SU-DHL-6 (cell line): ENCODE results near the gene IL4I1.
A peak's percentile ranks its signal among the peaks of the same experiment; 100 is the strongest.

ENCODE experiments used
- H2AFZ ChIP-seq: fragments of 200-600 bp; sonication (generic); 2 replicates; pipeline ENCODE4 v1.6.1; 2014; ENCODE audit warnings: low read depth, mild to moderate bottlenecking, moderate library complexity, mixed read lengths, antibody characterized with exemption, low read length; ENCODE audit not compliant: severe bottlenecking
- H3F3A ChIP-seq: fragments of 200-600 bp; shearing (Covaris generic); 2 replicates; pipeline ENCODE4 v1.6.0; 2016; ENCODE audit warnings: antibody characterized with exemption, mild to moderate bottlenecking; ENCODE audit not compliant: insufficient read depth
- H3K27ac ChIP-seq: fragments of 200-600 bp; sonication (generic); 2 replicates; pipeline ENCODE4 v1.5.1; 2016; ENCODE audit warnings: low read depth, mild to moderate bottlenecking, low read length, moderate library complexity, mixed read lengths
- H3K27me3 ChIP-seq: fragments of 200-600 bp; sonication (generic), shearing (Covaris generic); 2 replicates; pipeline ENCODE4 v1.6.0; 2014; ENCODE audit warnings: mild to moderate bottlenecking, low read length
- H3K36me3 ChIP-seq: fragments of 200-600 bp; sonication (generic); 2 replicates; pipeline ENCODE4 v1.6.1; 2014; ENCODE audit warnings: mild to moderate bottlenecking, low read length, mixed read lengths
- H3K4me2 ChIP-seq: fragments of 300-600, 200-600 bp; shearing (Covaris generic), sonication (generic); 2 replicates; pipeline ENCODE4 v1.6.0; 2014; ENCODE audit warnings: low read length, low read depth, mild to moderate bottlenecking; ENCODE audit not compliant: poor library complexity, severe bottlenecking
- H3K4me3 ChIP-seq: fragments of 200-600 bp; sonication (generic); 2 replicates; pipeline ENCODE4 v1.5.1; 2014; ENCODE audit warnings: antibody characterized with exemption, low read length, mild to moderate bottlenecking, mixed read lengths; ENCODE audit not compliant: insufficient read depth, poor library complexity, severe bottlenecking
- H3K79me2 ChIP-seq: fragments of 200-600 bp; sonication (generic); 2 replicates; pipeline ENCODE4 v1.6.1; 2014; ENCODE audit warnings: mild to moderate bottlenecking, low read length, moderate library complexity; ENCODE audit not compliant: insufficient read depth
- H3K9ac ChIP-seq: fragments of 200-600 bp; sonication (generic); 2 replicates; pipeline ENCODE4 v1.7.0; 2014; ENCODE audit warnings: mild to moderate bottlenecking, low read length
- H3K9me2 ChIP-seq: fragments of 200-600 bp; sonication (generic); replicated peaks from 2 replicates; pipeline ENCODE4 v1.6.1; 2014; ENCODE audit warnings: low read length; ENCODE audit not compliant: insufficient read depth
- H3K9me3 ChIP-seq: fragments of 200-600 bp; sonication (generic); 2 replicates; pipeline ENCODE4 v1.6.1; 2014; ENCODE audit warnings: low read length, mixed read lengths; ENCODE audit not compliant: insufficient read depth
- H4K20me1 ChIP-seq: fragments of 200-600 bp; sonication (generic); 2 replicates; pipeline ENCODE4 v1.6.1; 2014; ENCODE audit warnings: low read depth, mild to moderate bottlenecking, antibody characterized with exemption, low read length, moderate library complexity, mixed read lengths
- EZH2phosphoT487 ChIP-seq: fragments of 200-600 bp; sonication (generic), shearing (Covaris generic); conservative IDR thresholded peaks from 2 replicates; pipeline ENCODE4 v1.6.1; 2018; ENCODE audit warnings: mild to moderate bottlenecking, antibody characterized with exemption, low read length, moderate library complexity, mixed read lengths
- TF ChIP-seq, protein P1 (sequence below): fragments of 200-600 bp; sonication (generic); IDR thresholded peaks from one replicate; pipeline ENCODE4 v1.5.1; 2017; ENCODE audit warnings: antibody characterized with exemption, mild to moderate bottlenecking, low read length, moderate library complexity; ENCODE audit not compliant: insufficient read depth, poor library complexity, severe bottlenecking

IL4I1 gene

GRCh38 chr19:49888510-49888824 lies 8.2 kb downstream of the IL4I1 start:
- peak overlapping the region; percentile 31 for H3K27ac ChIP-seq
- peaks cover 7% of the 10 kb centered on the region; the same call in 1 of the 2 replicates for H3F3A ChIP-seq

GRCh38 chr19:49887665-49888509 lies 8.8 kb downstream of the IL4I1 start:
- Histone ChIP-seq H3K4me3 (peak overlapping the region; percentile 26), H3K27ac (no peak overlapping the region), H3K36me3 (peaks cover 4% of the 10 kb centered on the region; the same call in 1 of the 2 replicates), H4K20me1 (no peaks in the 10 kb centered on the region), H2AFZ (no peak overlapping the region), H3K9me3 (no peaks in the 10 kb centered on the region), H3K27me3 (no peaks in the 10 kb centered on the region), H3K9ac (no peak overlapping the region), H3K4me2 (peak overlapping the region; percentile 41), H3F3A (peaks cover 7% of the 10 kb centered on the region; the same call in 1 of the 2 replicates), H3K79me2 (no peaks in the 10 kb centered on the region), H3K9me2 (no peaks in the 10 kb centered on the region)
- TF ChIP-seq, protein P1, sequence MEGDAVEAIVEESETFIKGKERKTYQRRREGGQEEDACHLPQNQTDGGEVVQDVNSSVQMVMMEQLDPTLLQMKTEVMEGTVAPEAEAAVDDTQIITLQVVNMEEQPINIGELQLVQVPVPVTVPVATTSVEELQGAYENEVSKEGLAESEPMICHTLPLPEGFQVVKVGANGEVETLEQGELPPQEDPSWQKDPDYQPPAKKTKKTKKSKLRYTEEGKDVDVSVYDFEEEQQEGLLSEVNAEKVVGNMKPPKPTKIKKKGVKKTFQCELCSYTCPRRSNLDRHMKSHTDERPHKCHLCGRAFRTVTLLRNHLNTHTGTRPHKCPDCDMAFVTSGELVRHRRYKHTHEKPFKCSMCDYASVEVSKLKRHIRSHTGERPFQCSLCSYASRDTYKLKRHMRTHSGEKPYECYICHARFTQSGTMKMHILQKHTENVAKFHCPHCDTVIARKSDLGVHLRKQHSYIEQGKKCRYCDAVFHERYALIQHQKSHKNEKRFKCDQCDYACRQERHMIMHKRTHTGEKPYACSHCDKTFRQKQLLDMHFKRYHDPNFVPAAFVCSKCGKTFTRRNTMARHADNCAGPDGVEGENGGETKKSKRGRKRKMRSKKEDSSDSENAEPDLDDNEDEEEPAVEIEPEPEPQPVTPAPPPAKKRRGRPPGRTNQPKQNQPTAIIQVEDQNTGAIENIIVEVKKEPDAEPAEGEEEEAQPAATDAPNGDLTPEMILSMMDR, result no peak
- no peak for TF ChIP-seq EZH2phosphoT487

More at GRCh38 chr19:49888510-49888824, 8.2 kb downstream of the IL4I1 start:
- no peaks in the 10 kb centered on the region for H3K9me3 ChIP-seq
- peak overlapping the region; percentile 26 for H3K4me3 ChIP-seq
- no peaks in the 10 kb centered on the region for H4K20me1 ChIP-seq
- no peaks in the 10 kb centered on the region for H3K36me3 ChIP-seq
- no peak overlapping the region for H3K9ac ChIP-seq
- no peaks in the 10 kb centered on the region for H3K79me2 ChIP-seq
- H3K9me2 ChIP-seq, result no peaks in the 10 kb centered on the region
- no peak overlapping the region for H2AFZ ChIP-seq
- TF ChIP-seq, protein P1, result no peak
- TF ChIP-seq EZH2phosphoT487, result no peak
- no peaks in the 10 kb centered on the region for H3K27me3 ChIP-seq
- H3K4me2 ChIP-seq, result peak overlapping the region; percentile 41

- Histone ChIP-seq H3K79me2 (no peaks in the 10 kb centered on the region), H3K4me2 (no peak overlapping the region), H4K20me1 (no peaks in the 10 kb centered on the region), H3K27me3 (no peaks in the 10 kb centered on the region), H2AFZ (no peak overlapping the region), H3K36me3 (peaks cover 8% of the 10 kb centered on the region; the same call in 1 of the 2 replicates), H3F3A (peaks cover 7% of the 10 kb centered on the region; the same call in 1 of the 2 replicates), H3K9ac (no peak overlapping the region), H3K9me3 (no peaks in the 10 kb centered on the region), H3K9me2 (no peaks in the 10 kb centered on the region), H3K27ac (no peak overlapping the region), H3K4me3 (no peak overlapping the region)
- TF ChIP-seq EZH2phosphoT487, result no peak
- TF ChIP-seq, protein P1, result no peak
These were observed 9.5 kb downstream of the IL4I1 start for GRCh38 chr19:49887037-49887664.
